GM19240 (cell line): Measurements from ENCODE around the gene FOXE1.

Source experiments
- DNase-seq: peaks from one replicate; pipeline ENCODE4 v3.0.0; 2011; ENCODE audit warnings: low spot score; ENCODE audit not compliant: insufficient read length

FOXE1 gene

DNA sequence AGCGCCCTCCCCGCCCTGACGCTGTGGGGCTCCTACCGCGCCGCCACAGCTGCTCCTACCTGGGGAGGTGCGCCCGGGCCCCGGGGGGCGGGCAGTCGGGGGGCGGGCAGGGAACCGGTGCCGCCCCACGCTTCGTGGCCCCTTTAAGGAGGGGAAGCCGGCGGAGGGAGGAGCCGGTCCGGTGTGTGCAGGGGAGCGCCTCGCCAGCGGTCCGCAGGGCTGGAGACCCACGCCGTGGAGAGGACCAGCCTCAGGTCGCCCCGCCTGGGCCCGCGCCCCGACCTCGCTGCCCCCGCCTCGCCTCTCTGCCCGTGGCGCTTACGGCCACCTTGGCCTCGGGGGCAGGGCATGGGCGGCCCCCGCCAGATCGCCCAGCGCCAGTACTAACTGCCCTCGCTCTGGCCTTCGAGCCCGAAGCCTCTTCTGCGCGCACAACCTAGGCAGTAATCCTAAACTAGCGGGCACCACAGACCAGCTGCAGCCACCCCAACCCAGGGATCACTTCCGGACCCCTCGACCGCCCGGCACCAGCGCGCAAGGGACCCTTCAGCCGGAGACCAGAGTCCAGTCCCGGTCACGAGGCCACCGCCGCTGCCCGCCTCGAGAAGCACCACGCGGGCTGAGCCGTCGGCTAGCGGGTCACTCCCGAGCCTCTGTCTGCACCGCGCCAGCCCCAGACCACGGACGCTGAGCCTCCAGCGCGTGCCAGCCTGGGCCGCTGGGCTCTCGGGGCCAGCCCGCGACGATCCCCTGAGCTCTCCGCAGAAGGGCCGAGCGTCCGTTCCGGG lies at the start of gene FOXE1:
Gene FOXE1, plus strand, starts transcription at position 171 of the 788 bp plus-strand sequence. CDS start 689 bp downstream, outside the sequence.
- no peak for DNase-seq

DNA sequence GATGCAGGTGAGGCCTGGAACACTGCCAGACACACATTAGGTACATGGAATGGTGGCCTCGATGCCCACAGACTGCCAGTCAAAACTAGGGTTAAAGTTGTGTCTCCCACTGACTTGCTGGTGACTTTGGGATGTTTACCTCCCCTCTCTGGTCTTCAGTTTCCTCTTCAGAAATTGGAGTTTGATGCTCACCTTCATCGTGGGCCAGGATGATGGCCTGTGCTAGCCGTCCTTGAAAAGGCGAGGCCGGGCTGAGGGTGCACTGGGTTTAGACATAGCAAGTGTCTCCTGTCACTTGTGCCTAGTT lies 49.0 kb upstream of the FOXE1 start:
- no peak for DNase-seq

DNA sequence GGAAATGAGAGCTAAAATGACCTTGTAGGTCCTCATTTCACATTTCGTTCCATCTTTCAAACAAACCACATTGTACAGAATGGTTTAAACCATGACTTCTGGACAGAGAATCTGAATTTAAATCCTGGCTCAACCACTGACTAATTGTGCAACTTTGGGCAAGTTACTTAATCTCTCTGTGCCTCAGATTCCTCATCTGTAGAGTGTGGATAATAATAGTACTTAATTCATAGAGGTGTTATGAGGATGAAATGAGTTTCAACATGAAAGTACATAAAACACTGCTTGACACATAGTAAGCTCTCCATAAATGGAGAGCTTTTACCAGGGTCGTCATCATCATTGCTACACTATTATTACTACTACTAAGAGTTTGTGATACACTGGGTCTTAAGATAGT lies 46.3 kb upstream of the FOXE1 start:
- no peak for DNase-seq

DNA sequence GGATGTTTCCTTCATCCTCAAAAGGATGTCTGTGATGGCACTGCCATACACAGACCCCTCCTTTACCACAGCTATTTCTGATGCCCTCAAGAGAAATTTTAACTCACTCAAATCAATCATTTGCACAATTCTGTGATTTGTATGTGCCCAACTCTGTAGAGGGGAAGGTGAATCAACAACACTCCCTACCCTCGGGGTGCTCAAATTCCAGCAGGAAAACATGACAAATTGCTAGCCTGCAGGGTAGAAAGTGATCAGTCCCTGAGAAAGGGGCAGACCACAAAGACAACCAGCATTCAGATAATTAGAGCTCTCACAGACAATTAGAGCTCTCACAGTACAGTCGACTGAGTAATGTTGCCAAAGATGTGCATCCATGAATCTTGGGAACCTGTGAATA lies 45.3 kb upstream of the FOXE1 start:
- DNase-seq = no peak

DNA sequence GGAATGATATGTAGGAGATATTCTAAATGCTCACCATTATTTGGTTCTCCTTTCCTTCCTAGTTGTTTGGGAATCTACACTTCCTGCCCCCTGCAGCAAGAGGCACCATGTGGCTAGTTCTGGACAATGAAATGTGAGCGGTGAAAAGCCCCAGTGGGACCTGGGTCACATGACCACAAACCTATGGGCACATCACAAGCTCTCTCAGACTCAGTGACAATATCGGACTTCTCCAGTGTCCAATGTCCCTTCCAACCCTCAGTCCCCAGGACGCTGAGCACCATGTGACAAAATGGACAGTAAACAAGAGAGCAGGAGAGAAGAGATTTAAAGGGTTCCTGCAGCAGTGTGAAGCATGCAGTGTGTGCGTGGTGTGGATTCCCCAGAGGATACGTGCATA lies 44.6 kb upstream of the FOXE1 start:
- DNase-seq = no peak

DNA sequence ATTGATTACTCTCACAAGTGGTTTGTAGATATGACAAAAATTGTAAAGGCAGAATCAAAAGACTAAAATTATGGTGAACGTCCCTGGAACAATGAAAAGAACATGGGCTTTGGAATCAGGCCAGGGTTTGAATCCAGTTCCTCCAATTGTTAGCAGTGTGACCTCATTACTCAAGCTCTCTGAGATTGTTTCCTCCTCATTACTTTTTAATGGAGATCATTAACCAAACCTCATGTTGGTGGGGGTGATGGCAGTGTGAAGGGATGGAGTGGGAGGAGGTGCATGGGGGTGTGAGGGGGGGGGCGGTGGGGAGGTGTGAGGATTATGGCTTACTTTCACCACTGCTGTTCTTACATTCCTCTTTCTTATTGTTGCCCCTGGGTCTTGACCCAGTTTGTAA lies 44.1 kb upstream of the FOXE1 start:
- DNase-seq = no peak

DNA sequence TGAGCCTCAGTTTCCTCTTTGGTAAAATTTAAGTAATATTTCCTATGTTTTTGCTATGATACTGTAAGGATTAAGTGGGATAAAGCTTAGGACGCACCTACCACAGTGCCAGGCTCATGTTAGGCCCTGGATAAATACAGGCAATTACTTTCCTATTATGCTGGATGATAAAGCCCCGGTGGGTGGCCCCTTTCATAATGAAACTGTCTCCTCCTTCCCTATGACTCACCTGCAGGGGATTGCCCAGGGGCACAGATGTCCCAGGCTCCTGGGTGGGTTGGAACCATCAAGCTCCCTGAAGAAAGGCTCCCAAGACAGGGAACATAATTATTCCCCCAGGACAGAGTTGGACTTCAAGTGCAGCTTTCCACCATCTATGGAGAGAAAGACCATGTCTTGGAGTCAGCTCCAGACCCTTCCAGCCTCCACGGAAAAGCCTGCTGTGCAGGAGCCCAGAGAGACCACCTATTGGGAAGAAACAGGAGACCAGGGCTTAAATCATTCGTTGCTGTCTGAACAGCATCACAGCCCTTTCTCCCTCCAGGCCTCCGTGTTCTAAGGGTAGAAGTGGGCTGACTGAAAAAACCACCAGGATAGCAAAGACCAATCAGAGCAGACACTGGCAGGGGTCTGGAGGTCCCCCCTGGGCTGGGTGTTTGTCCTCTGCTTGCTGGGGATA lies 43.2 kb upstream of the FOXE1 start:
- DNase-seq = no peak

DNA sequence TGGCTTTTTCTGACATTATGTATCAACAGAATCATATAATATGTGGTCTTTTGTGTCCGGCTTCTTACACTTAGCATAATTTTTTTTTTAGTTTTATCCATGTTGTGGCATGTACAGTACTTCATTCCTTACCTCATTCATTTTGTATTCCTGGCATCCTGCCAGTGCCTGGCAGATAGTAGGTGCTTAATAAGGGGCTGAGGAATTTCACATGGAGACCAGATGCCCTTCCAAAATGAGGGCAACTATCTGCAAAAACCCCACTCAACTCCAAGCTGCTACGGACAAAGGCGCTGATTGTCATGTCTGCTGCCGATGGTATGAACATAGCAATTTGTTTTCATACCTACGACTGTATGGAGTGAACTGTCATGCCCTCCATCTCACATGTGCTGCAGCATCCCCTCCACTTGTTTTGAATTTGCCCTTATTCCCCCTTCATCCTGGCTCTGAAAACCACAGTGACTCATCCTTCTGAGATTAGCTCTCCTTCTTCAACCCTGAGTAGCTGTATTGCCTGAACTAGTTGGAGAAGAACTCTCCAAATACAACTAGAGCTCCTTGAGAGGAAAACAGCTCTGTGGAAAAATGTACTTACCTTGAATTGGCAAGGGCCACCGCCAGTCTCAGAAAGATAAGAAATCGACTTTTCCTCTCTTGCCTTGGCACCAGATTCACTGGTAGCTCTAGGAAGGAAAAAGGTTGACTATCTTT lies 41.3 kb upstream of the FOXE1 start:
- DNase-seq = no peak

DNA sequence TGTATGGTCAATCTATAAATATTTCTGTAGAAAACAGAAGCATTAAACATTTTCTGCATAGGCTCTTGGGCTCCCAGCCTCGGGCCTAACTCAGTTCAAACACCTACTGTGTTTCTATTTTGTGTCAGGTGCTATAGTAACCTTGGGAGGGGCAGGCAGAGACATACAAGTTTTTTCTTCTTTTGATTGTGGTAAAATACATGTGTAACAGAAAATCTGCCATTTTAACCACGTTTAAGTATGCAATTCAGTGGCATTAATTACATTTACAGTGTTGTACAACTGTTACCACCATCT lies 40.8 kb upstream of the FOXE1 start:
- DNase-seq = no peak

DNA sequence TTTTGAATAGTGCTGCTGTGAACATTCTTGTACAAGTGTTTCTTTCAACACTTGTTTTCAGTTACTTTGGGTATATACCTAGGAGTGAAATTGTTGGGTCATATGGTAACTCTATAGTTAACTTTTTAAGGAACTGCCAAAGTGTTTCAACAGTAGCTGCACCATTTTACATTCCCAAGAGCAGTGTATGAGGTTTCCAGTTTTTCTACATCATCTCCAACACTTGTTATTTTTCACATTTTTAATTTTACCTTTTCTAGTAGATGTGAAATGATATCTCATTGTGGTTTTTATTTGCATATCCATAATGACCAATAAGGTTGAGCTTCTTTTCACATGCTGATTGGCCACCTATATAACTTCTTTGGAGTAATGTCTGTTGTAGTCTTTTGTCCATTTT lies 40.0 kb upstream of the FOXE1 start:
- DNase-seq = no peak

DNA sequence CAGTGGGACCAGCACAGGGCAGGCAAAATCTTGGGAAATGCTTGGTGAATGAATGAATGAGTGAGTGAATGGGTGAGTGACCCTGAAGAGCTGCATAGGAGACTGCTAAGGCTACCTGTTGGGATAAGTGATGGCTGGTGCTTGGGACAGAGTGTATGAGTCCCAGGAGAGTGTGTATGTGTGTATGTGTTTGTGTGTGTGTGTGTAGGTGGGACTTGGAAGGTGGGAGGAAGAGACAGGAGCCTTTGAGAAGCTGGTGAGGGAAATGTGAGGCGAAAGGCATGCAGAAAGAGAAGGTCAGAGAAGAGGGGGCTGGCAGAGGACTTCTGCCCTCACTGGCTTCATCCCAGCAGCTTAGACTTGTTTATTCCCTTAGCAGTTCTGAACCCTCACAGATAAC lies 33.3 kb upstream of the FOXE1 start:
- no peak for DNase-seq

DNA sequence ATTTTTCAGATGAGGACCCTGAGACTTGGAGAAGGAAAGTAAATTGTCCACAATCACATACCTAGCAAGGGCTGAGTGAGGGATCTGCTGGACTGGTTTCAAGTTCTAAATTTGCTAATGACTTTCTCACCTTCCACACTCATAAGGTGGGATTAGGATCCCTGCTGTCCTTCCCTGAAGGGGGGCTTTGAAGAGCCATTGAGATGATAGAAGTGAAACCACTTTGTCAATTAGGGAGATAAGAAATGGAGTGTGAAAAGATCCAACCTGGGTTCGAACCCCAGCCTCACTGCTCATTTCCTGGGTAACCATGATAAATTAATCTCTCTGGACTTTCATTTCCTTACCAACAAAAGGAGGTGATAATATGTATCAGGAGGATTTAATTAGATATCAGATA lies 32.7 kb upstream of the FOXE1 start:
- no peak for DNase-seq

DNA sequence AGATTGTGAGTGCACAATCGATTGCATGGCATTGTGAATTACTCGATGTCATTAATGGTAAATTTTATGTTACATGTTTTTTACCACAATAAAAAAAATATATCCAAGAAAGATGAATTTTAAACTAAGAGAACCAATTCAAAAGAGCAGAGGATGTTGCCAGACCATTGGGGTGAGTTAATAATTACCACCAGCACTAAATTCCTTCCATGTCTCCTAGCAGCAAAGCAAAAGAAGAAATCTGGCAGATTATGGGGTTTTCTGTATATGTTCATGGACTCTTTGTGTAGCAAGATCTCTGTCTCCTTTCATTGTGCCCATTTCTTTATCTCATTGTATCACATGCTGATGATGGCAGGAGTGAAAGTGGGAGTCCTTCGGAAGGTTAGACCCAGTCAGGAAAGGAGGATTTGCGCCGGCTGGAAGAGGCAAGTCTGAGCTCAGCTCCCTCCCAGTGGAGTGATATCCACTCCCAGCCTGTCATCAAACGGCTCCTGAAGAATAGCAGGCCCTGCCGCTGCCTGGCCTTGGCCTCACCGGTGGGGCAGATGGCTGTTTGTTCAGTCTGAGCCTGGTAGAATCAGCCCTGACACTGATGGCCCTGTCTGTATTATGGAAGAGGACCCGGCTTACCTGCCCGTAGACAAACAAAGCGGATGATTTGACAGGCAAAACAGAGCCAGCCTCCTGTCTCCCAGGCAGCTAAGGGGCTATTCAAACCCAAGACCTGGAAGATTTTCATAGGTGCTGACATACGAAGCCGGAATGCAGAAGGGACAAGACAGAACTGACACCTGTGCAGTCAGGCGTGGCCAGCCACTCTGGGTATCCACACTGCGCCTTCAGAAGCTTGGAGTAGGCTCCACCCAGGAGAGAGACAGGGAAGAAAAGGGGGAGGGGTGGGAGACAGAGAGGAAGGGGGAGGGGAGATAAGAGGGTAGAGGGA lies 21.9 kb upstream of the FOXE1 start:
- DNase-seq = no peak

DNA sequence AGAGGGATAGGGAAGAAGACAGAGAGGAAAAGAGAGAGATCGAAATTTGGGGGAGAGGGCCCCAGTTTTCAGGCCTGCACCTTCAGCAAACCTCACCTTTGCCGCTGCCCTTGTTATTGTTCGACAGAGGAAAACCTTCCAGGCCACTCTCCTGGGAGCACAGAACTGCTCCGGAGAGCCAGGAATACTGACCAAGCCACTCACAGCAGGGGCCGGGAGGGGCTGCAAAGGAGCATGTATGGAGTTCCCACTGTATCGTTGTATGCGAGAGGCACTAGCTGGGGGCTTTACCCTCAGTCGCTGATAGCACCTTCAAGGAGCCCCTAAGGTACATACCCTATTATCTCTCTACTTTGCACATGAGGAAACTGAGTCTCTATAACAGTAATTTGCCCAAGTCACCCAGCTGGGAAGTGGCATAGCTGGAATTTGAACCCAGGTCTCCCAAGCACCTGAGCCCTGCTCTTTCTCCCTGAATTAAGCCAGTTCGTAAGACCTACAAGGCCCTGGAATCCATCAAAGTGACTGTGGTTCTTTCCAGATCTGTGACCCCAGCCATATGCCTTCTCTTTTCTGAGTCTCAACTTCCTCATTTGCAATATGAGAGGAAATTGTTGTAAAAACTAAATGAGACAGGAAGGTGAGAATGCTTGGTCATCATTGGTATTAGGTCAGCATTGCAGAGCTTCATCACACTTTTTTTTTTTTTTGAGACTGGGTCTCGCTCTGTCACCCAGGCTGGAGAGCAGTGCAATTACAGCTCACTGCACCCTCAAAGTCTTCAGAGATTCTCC lies 21.0 kb upstream of the FOXE1 start:
- no peak for DNase-seq

DNA sequence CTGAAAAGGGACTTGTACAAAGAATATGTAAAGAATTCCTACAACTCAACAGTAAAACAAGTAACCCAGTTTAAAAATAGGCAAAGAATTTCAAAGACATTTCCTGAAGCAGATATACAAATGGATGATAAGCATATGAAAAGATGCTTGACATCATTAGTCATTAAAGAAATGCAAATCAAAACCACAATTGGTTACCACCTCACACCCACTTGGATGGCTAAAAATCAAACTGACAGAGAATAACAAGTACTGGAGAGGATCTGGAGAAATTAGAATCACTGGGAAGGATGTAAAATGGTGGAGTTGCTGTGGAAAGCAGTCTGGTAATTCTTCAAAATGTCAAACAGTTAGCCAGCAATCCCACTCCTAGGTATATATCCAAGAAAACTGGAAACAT lies 12.5 kb upstream of the FOXE1 start:
- DNase-seq = no peak

DNA sequence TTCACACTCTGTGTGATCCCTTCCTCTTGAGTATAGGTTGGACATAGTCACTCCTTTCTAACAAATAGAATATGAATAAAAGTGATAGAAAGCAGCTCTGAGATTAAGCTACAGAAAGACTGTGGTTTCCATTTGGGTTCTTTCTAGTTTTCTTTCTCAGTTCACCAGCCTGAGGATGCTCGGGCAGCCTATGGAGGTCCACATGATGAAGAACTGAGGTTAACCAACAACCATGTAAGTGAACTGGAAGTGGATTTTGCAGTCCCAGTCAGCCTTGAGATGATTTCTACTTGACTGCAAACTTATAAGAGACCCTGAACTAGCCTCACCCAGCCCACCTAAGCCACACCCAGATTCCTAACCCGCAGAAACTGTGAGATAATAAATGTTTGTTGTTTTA lies 10.1 kb upstream of the FOXE1 start:
- no peak for DNase-seq

DNA sequence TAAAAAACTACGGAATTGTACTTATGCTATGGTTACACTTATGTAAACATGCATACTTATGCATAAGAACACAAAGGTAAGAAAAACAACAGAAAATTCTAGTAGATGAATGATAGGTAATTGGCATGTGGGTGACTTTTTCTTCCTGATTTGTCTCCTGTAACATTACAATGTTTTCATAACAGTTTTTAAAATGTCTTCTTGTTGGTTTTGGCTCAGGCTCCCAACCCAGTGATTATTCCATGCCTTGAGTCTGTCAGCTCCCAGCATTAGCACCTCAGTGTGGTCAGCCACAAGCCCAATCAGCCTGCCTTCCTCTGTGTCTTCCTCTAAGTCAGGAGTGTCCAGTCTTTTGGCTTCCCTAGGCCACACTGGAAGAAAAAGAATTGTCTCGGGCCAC lies 7.9 kb upstream of the FOXE1 start:
- no peak for DNase-seq

DNA sequence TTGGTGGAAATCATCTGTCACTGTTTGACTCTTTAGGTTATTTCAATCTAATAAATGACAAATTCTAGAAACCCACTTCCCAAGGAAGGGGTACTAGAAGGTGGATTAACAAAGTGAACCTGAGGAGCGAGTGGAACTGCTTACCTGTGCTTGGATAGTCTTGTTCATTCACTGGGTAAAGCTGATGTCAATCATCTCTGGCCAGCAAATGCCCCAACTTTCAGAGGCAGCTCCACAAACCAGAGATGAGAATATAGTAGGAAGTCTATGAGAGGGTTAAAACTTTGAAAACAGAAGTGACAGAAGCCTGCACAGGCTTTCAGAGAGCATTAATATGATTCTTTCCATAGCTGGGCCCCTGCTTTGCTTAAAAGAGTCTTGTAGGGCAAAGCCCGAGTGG lies 7.3 kb upstream of the FOXE1 start:
- no peak for DNase-seq

DNA sequence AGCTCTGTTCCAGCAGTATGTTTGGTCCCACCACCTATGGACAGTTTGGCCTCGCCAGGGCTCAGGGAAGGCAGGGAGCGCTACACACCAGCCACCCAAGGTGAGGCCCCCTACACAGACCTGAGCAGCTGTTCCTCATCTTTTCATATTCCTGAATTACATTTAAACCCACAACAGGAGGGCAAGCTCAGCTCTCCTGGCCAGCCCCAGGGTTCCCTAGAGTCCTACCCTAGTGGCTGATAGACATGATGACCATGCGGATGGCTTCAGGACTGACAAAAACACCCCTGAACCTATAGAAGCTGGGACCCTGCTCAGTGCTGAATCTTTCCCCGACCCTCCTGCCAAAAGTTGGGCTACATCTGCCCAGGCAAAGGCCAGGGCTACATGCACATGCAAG lies 6.7 kb upstream of the FOXE1 start:
- DNase-seq = no peak

DNA sequence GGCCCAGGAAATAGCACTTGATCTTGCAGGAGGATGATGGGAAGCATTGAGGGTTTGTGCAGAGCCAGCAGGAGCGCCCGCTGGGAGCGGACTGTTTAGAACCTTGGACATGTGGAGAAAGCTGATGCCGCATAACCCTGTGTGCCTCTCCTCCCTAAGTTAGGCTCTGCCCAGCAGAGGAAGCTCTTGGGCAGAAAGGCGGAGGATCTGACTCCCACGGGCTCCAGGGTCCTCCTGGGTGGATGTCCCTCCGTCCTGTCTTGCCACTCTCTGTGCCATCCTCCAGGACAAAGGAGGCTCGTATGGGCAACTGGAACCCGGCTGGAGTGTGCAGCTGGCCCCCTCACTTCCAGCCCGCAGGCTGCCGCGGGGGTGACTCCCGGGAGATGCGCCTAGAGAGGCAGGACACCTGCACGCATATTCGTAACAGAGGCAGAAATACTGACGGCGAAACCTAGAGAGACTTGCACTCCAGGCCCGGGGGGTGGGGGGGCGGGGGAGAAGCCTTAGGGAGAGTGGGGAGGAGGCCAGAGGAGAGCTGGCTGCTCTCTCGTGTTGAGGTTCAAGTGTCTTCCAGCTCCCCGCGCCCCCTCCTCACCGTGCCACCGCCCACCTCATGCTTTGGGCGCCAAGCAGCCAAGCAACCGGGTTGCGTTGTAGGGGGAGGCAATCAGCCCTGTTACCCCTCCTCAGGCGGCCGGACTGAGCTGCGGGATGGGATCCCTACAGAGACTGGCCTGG lies 5.4 kb upstream of the FOXE1 start:
- no peak for DNase-seq

DNA sequence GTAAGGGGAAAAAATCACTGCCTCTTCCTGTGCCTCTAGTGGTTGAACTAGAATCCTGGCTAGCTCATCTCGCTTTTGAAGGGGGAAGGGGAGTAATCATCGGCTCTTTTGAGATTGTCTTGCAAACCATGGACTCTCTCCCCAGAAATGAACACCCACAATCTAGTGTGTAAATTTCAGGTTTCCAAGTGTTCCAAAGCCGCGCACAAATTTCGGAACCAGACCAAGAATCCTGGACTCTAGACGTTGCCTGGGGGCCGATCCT lies 4.9 kb upstream of the FOXE1 start:
- no peak for DNase-seq
